GM18870 (cell line): ENCODE data around the gene PIK3C2B.
"Not testable (repeated sequence)": the region's sequence is repeated elsewhere in the genome, so short reads cannot be mapped to it uniquely, and the experiment has no call there.

Source experiments
- ATAC-seq: cut with Tn5 transposase; IDR thresholded peaks from one replicate; pipeline ENCODE4 v1.9.1; 2021; ENCODE audit warnings: moderate library complexity; ENCODE audit not compliant: unreplicated experiment

Gene PIK3C2B

DNA sequence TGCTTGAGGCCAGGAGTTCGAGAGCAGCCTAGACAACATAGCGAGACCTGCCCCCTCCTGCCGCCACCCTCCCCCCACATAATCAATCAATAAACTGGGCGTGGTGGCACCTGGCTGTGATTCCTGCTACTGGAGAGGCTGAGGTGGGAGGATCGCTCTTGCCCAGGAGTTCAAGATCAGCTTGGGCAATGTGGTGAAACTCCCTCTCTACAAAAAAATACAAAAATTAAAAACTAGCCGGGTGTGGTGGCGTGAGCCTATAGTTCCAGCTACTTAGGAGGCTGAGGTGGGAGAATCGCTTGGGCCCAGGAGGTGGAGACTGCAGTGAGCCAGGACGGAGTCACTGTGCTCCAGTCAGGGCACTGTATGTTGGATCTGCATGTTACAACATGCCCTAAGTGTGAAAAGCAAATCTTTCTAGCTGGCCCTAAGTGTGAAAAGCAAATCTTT lies 14.6 kb upstream of the PIK3C2B start:
- no peak for ATAC-seq

DNA sequence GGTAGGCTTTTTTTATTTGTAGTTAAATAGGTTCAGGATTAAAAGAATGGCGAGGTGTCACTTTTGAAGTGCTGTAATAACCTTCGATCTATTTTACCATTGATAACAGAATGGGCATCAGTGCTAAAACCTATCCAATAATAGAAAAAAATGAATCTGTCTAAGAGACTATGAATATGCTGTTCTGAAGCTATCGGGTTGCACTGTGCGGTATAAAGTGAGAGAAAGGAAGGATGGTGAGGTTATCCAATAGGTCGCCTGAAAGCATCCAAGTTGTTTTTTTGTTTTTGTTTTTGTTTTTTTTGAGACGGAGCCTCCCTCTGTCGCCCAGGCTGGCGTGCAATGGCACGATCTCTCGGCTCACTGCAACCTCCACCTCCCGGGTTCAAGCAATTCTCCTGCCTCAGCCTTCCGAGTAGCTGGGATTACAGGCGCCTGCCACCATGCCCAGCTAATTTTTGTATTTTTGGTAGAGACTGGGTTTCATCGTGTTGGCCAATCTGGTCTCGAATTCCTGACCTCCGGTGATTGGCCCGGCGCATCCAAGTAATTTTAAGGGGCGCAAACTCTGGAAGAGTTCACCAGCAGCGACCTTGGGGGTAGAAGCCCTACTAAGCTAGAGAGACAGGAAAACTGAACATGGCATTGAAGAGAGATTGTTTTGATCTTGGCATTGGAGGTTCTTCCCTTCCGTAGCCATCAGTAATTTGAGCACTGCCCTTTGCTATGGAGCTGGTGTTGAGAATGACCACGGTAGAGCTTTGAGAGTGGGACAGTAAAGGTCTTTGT lies 12.9 kb upstream of the PIK3C2B start:
- ATAC-seq, result no peak

DNA sequence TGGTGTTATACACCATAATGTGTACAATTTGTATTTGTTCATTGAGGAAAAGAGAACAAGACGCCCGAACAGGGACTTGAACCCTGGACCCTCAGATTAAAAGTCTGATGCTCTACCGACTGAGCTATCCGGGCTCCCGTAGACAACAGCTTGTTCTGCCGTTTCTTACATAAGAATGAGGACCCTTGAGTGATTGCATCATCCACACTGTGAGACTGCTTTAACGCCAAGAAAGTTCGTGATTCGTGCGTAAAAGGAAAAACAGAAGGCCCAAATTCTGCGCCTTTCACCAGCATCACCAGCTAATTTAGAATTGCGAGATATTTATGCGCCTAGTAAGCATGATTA lies 12.3 kb upstream of the PIK3C2B start:
- ATAC-seq, result peak; percentile 55

DNA sequence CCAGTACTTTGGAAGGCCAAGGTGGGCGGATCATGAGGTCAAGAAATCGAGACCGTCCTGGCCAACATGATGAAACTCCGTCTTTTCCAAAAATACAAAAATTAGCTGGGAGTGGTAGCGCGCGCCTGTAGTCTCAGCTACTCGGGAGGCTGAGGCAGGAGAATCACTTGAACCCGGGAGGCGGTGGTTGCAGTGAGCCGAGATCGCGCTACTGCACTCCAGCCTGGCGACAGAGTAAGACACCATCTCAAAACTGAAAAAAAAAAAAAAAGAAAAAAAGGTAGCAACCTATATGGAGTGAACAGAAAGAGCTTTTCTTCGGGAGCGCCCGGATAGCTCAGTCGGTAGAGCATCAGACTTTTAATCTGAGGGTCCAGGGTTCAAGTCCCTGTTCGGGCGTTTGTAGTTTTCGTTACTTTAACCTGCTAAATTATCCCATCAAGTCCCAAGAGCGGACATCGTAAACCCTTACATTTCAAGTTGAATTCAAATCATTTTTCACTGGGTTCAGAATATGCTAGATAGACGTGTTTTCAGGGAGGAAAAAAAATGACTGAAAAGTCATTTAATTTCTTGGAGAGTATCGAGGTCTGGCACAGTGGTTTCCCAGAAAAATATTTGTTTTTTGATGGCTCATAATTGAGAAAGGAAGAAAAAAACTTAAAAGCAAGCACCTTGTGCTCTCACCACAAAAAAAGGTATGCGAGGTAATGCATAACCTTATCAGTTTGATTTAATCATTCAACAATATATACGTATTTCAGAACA lies 11.8 kb upstream of the PIK3C2B start:
- peak; percentile 63 for ATAC-seq

DNA sequence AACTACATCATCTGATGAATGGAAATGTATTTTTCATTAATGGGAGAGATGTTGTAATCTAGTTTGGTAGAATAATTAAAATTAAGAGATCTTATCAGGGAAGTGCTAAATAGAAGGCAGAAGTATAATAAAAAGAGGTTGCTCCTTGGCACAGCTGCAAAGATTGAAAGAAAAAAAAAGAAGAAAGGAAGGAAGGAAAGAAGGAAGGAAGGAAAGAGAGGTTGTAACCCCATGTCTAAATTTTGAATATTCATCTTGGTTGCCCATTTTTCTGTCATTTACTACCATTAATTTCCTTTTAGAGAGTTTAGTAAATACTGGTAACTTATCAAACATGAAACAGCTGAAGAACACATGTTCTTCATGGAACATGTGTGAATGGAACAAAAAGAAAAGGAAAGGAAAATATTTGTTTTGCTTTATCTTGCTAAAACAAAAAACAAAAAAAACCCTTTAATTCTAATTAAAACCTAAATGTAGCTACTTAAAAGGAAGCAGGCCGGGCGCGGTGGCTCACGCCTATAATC lies 11.1 kb upstream of the PIK3C2B start:
- no peak for ATAC-seq

DNA sequence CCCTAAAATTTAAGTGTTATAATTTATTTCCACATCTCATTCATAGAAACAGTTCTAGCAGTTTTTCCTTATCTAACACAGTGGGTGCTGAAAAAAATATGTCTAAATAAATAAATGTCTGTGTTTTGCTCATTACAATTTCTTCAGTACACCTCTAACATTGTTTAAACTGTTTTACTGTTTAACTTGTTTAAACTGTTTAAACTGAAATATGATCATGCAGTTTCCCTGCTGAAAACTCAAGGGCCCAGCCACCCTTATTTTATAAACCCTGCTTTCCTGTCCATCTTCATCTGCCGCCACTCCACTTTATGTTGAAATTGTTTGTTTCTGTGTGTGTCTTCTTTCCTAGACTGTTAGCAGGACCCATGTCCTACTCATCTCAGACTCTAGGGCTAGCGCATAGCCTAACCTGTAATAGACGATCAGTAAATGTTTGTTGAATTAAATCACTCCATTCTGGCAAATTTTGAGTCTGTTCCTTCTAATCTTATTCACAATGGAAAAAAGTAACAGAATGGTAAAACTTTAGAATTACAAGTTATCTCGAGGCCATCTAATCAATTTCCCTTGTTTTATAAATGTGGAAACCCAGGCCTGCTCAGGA lies 9.4 kb upstream of the PIK3C2B start:
- no peak for ATAC-seq

DNA sequence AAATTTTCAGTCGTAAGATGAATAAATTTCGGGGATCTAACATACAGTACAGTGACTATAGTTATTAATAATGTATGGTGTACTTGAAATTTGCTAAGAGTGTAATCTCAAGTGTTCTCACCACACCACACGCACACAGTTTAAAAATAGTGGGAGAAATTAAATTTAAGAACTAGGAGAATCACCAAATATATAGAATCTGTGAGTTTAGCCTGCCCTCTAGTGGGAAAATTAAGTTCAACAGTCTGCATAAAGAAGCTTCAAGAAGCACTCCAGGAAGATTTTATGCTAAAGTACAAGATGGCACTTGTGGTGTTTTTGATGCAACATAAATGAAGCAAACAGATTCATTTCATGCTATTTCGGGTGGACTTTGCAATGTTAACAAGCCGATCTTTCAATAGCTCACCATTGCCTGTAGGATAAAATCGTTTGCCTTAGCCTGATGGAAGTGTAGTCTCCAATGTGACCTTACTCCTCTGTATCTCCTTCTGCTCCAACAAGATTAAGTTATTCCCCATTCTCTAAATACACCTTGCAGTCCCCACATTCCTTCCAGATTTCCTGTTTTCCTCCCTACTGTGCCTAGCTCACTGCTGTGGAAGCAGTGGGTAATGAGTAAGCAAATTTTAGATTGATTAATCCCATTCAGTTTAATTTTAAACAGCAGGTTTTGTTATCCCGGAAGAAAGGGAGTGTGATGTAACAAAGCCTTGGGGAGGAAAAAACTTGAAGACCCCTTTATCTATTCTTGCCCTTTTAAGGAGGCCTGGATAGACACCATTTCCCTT lies 8.7 kb upstream of the PIK3C2B start:
- ATAC-seq, result no peak

DNA sequence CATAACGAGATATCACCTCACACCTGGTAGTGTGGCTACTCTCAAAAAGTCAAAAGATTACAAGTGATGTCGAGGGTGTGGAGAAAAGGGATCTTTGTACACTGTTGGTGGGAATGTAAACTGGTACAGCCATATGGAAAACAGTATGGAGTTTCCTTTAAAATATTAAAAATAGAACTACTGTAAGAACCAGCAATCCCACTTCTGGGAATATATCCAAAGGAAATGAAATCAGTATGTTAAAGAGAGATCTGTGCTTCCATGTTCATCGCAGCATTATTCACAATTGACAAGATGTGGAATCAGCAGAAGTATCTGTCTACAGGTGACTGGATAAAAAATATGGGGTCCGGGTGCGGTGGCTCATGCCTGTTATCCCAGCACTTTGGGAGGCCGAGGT lies 7.6 kb upstream of the PIK3C2B start:
- ATAC-seq, result no peak

DNA sequence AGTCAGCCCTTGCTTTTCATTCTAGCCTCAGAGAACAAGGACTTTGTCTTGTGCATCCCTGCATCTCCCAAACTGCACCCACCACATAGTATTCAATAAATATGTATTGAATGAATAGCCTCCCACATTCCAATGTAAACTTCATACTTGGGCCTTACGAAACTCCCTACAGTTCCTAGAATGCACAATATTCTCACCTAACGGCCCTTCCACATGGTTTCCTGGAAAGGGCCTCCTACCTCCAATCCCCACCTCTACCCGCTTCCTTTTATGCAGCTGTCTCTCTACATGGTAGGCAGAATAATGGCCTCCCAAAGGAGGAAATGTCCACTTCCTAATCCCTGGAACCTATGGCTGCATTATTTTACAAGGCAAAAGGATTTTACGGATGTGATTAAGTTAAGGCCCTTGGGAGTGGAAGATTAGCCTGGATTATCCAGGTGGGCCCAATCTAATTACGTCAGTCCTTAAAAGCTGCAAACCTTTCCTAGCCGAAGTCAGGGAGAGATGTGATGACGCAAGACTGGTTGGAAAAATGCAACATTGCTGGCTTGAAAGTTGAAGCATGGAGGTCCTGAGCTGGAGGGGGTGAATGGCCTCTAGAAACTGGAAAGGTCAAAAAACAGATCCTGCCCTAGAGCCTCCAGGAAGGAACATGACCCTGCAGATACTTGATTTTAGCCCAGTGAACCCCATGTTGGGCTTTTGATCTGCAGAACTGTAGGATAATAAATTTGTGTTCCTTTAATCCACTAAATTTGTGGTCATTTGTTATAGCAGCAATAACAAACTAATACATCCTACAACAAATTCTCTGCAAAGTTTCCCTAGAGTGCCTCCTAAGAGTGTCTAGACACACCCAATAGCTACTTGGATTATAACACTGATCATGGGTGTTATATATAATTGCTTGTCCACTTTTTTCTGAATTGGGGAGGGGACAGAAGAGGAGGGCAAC lies 5.2 kb upstream of the PIK3C2B start:
- ATAC-seq, result no peak

DNA sequence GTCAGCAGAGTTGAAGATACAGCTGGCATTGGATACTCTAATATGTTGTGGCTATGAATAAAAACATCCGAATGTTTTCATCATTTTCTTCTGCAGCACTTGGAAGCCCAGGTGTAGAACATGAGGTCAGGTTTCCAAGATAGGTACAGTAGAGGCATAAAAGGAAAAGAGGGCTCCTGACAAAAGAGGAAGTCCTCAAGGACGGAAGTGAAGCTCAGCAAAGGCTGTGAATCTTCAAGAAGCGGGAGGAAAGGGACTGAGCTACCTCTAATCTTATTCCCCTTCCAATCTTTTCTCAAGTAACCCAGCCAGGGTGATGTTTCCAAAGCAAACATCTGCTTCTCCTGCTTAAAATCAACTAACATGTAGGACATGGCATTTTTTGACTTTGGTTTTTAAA lies 4.4 kb upstream of the PIK3C2B start:
- no peak for ATAC-seq

DNA sequence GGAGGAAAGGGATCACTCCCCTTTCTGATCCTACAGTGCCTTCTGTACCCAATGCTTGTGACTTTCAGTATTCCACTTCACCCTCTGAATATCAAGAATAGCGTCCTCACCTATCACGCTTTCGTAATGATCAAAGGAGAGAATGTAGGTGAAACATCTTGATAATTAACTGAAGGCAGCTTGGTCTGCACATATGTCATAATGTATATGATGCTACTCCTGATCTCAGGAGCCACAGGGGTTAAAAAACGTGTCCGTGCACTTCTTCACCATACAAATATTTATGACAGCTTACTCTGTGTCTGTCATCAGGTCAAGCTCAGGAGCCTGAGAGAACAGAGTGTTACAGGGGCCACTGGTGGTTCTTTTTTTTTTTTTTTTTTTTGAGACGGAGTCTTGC lies 1.2 kb upstream of the PIK3C2B start:
- no peak for ATAC-seq

DNA sequence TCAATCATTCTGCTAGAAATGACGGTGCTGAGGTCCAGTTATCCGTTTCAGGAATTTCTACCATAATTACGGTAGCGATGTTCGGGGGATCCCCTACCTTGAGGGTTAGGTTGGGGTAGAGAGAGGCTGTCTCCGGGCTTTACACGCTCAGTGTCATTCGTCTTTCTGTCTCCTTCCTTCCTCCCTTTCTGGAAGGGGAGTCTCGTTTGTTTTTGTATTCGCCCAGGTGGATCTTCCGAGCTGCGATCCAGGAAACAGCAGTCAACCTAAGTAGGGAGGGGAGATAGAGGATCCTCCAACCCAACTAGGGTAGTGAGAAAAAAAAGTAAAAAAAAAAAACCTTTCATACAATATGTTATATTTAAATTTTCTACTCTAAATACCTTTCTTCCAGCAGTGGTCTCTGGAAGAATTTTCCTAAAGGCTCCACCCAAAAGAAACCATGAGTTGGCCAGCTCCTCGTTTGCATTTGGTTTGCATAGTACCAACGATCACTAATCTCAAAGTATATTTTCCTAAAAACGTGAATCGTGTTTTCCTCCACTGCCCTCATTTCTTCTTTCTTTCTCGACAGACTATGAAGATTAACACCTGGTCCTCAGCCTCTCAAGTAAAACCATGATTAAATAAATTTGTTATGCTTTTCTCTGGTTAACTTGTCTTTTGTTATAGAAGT lies 611 bp upstream of the PIK3C2B start:
- ATAC-seq, result peak; percentile 37

DNA sequence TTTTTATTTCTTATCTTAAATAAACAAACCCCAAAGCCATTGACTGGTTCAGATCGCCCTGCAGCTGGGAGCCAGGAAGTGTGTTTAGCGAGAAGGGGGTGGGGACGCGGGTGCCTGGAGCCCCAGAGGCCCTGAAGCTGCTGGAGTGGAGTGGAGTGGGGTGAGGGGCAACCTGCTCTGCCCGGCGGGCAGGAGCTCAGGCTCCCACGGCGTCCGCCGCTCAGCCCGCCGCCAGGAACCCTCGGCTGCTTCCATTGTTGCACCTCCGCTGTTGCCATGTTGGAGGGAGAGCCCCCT lies 673 bp downstream of the PIK3C2B start:
- ATAC-seq, result peak; percentile 27

DNA sequence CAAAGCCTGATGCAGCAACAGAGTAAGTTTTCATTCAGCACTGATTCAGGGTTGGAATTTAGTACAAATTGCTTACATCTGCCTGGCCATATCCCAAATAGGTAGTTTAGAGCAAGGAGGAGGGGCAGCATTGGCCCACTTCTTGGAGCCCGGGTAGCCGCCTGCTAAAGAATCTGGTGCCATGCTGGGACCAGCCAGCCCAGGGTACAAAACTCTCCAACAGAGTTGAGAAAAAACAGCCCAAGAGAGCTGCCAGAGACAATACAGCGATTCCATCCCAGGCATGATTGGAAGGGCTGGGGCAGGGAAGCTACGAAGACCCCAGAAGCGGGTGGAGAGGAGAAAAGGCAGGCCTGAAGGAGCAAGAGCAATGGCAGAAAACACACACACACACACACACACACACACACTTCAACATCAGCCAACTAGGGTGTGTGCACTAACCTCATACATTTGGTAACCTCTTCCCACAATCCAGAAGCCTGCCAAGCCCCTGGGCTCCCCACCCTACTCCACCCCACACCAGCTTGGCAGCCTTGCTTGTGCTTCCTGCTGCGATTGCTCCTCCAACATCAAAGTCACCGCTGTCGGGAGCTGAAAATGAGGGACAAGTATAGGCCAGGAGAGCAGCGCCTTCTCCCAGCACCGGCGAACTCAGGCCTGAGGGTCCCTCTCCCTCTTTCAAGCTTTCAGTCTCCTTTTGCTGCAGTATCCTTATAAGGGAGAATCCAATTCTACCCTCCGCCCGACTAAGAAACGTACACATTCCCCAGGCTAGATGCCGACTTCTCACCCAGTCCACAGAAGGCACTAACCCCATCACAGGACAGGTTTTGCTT lies 1.2 kb downstream of the PIK3C2B start:
- no peak for ATAC-seq

DNA sequence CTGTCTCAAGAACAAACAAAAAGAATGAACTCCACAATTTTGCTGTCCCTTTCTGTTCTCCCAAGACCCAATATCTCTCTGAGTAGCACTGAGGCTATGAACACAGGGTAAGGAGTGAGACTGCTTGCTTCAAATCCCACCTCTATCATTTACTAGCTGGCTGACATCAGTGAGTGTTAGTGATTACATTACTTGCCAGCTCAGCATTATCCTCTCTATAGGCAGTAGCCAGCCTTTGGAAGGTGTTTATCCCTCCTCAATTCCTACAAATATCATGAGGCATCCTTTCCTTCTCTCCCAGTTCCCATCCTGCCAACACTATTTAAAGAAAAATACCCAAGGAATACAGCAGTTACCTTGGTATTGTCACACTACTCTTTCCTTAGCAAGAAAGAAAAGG lies 3.0 kb downstream of the PIK3C2B start:
- ATAC-seq, result no peak

DNA sequence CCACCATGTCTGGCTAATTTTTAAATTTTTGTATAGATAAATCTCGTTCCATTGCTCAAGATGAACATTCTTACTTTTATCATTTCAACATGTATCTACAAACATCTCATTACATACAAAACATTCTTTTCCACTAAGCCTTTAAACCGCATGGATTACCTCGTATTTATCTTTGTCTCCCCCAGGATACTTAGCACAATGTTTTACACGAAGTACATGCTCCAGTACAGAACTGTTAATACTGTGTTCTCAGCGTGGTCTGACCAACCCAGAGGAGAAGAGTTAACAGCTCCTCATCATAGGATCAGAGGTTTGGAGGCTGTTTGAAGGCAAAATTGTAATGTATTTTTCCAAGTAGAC lies 7.4 kb downstream of the PIK3C2B start:
- ATAC-seq, result no peak

DNA sequence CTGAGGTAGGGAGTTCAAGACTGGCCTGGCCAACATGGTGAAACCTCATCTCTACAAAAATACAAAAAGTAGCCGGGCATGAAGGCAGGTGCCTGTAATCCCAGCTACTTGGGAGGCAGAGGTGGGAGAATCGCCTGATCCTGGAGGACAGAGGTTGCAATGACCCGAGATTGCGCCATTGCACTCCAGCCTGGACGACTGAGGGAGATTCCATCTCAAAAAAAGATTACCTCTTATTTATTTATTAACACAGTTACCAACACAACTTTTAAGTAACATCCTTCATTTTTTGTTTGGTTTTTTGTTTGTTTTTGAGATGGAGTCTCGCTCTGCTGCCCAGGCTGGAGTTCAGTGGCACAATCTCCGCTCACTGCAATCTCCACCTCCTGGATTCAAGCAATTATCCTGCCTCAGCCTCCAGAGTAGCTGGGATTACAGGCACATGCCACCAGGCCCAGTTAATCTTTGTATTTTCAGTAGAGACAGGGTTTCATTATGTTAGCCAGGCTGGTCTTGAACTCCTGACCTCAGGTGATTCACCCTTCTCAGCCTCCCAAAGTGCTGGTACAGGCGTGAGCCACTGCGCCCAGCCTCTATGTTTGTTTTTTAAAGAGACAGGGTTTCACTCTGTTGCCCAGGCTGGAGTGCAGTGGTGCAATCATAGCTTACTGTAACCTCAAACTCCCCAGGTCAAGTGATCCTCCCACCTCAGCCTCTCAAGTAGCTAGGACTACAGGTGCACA lies 7.9 kb downstream of the PIK3C2B start:
- not testable (repeated sequence) for ATAC-seq

DNA sequence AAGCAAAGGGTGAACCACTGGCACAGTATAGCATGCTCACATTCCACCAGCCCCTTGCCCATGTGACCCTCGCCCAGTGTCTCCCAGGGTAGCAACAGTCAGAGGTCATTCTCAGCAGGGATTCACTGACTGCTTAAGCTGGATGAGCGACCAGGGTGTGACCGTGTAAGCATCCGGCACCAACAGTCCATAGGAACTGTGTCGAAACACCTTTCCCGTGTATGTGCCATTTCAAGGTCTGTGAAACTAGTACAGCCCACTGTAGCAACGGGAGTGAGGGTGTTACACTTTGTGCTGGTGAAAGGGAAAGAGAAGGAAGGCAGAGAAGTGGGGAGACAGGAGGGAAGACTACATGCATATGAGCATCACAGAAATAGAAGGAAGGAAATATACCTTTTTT lies 10.8 kb downstream of the PIK3C2B start:
- ATAC-seq, result no peak
